Breast epithelium (tissue), 3 donors: ENCODE results near the gene TRPV3.

Source experiments
- CTCF ChIP-seq, 3 donors: fragments of 450-650 bp; IDR thresholded peaks; one replicate each; pipeline ENCODE4 v1.5.1; 2016 to 2017; ENCODE audit warnings: antibody characterized with exemption in 3 of 3, mild to moderate bottlenecking in 3 of 3, moderate library complexity in 3 of 3
- POLR2AphosphoS5 ChIP-seq, 3 donors: sonication (generic); formaldehyde crosslinking; IDR thresholded peaks; one replicate each; pipeline ENCODE4 v1.6.1; 2017; ENCODE audit warnings: antibody characterized with exemption in 3 of 3

GRCh38 chr17:3543453-3543852 is 14.2 kb downstream of the TRPV3 start:
- no peak for TF ChIP-seq CTCF (IDR thresholded peaks at IDR 0.05)
- TF ChIP-seq POLR2AphosphoS5 (IDR thresholded peaks at IDR 0.05) = no peak
